Measurements from ENCODE around the gene TXN. TPM values are rescaled to one million over a fixed set of nuclear protein-coding genes. Genes with fewer than 3 reads are reported as not detected.
"Not testable (repeated sequence)": the region's sequence is repeated elsewhere in the genome, so short reads cannot be mapped to it uniquely, and the experiment has no call there.

TXN gene
- total RNA-seq, 1 experiment from 2014 or later: 280 TPM

GRCh38 chr9:110206389-110206788 is 49.9 kb downstream of the TXN start:
- Histone ChIP-seq H2AK5ac (ENCODE audit: insufficient read length, low read length) (no peak overlapping the region), H3K23me2 (ENCODE audit: insufficient read length, low read depth, low read length, poor library complexity, severe bottlenecking) (no peaks in the 10 kb centered on the region), H2BK12ac (ENCODE audit: insufficient read length, low read depth, low read length) (no peak overlapping the region), H2BK20ac (ENCODE audit: low read depth, low read length, poor library complexity, severe bottlenecking) (no peak overlapping the region), H3K9ac (ENCODE audit: extremely low read depth, insufficient read length, low read length) (no peak overlapping the region), H4K5ac (ENCODE audit: insufficient read length, low read depth, low read length) (no peak overlapping the region), H3K14ac (ENCODE audit: insufficient read depth, low read length) (no peak overlapping the region), H4K20me1 (ENCODE audit: control insufficient read depth, insufficient read depth, insufficient read length) (no peaks in the 10 kb centered on the region), H2AFZ (ENCODE audit: low read length) (no peak overlapping the region), H2BK15ac (ENCODE audit: low read depth, low read length) (no peak overlapping the region), H3T11ph (ENCODE audit: low read length) (no peak overlapping the region), H3K18ac (ENCODE audit: insufficient read length, low read depth, low read length) (no peak overlapping the region), H2BK120ac (ENCODE audit: low read depth, low read length, poor library complexity, severe bottlenecking) (no peak overlapping the region), H3K4ac (ENCODE audit: low read depth, low read length) (no peak overlapping the region), H3K79me1 (ENCODE audit: insufficient read depth, low read depth, low read length, poor library complexity, severe bottlenecking) (no peaks in the 10 kb centered on the region), H2BK5ac (ENCODE audit: insufficient read length, low read length) (no peak overlapping the region), H3K23ac (ENCODE audit: insufficient read length, low read depth, low read length) (no peak overlapping the region), H3K79me2 (ENCODE audit: insufficient read depth, low read length) (no peaks in the 10 kb centered on the region), H3K27ac (ENCODE audit: insufficient read length, low read depth, low read length) (no peak overlapping the region), H3K27me3 (ENCODE audit: insufficient read depth, low read length) (no peaks in the 10 kb centered on the region), H3K4me1 (ENCODE audit: insufficient read depth, low read length) (no peaks in the 10 kb centered on the region), H3K9me3 (ENCODE audit: control insufficient read depth, low read depth, low read length) (no peaks in the 10 kb centered on the region), H3K56ac (ENCODE audit: insufficient read length, low read depth, low read length) (no peak overlapping the region), H4K8ac (replicated peaks; ENCODE audit: insufficient read length, low read depth, low read length) (no peak overlapping the region), H4K91ac (ENCODE audit: insufficient read length, low read depth, low read length) (no peak overlapping the region), H3K4me2 (ENCODE audit: insufficient read depth, insufficient read length, low read length) (no peak overlapping the region)
- Mint-ChIP-seq H3K4me1 (peaks cover 0 to 2% of the 10 kb centered on the region in 2 experiments; a peak in 1 of 4 replicates), H3K9me3 (peaks cover 1 to 3% of the 10 kb centered on the region in 2 experiments; a peak in 4 of 5 replicates), H3K27me3 (ENCODE audit: low read depth) (peaks cover 4% of the 10 kb centered on the region), H3K36me3 (ENCODE audit: insufficient read depth in 1 of 3, low read depth in 3 of 3) (peaks cover 0 to 5% (median 2%) of the 10 kb centered on the region in 3 experiments; a peak in 2 of 7 replicates), H3K27ac (no peak overlapping the region), H3K4me3 (no peak overlapping the region)
- DNase-seq: no peak
- WGBS (ENCODE audit: extremely low coverage, insufficient read length, low lambda C conversion rate): no CpG with 5 or more reads among the region's 1 CpG
- TF ChIP-seq, protein P1, sequence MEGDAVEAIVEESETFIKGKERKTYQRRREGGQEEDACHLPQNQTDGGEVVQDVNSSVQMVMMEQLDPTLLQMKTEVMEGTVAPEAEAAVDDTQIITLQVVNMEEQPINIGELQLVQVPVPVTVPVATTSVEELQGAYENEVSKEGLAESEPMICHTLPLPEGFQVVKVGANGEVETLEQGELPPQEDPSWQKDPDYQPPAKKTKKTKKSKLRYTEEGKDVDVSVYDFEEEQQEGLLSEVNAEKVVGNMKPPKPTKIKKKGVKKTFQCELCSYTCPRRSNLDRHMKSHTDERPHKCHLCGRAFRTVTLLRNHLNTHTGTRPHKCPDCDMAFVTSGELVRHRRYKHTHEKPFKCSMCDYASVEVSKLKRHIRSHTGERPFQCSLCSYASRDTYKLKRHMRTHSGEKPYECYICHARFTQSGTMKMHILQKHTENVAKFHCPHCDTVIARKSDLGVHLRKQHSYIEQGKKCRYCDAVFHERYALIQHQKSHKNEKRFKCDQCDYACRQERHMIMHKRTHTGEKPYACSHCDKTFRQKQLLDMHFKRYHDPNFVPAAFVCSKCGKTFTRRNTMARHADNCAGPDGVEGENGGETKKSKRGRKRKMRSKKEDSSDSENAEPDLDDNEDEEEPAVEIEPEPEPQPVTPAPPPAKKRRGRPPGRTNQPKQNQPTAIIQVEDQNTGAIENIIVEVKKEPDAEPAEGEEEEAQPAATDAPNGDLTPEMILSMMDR (conservative IDR thresholded peaks at IDR 0.05): no peak

GRCh38 chr9:110205612-110206011 is 50.7 kb downstream of the TXN start:
- not testable (repeated sequence) for H3K27me3 Mint-ChIP-seq (ENCODE audit: low read depth); H3K9me3 Mint-ChIP-seq; H4K91ac ChIP-seq (ENCODE audit: insufficient read length, low read depth, low read length)

More at GRCh38 chr9:110205612-110206011, 50.7 kb downstream of the TXN start:
- H3T11ph ChIP-seq (ENCODE audit: low read length); H4K5ac ChIP-seq (ENCODE audit: insufficient read length, low read depth, low read length); DNase-seq; H4K8ac ChIP-seq (replicated peaks; ENCODE audit: insufficient read length, low read depth, low read length); H3K79me1 ChIP-seq (ENCODE audit: insufficient read depth, low read depth, low read length, poor library complexity, severe bottlenecking); H3K4me2 ChIP-seq (ENCODE audit: insufficient read depth, insufficient read length, low read length); H2AK5ac ChIP-seq (ENCODE audit: insufficient read length, low read length); H2BK15ac ChIP-seq (ENCODE audit: low read depth, low read length); H2BK12ac ChIP-seq (ENCODE audit: insufficient read length, low read depth, low read length); H3K36me3 Mint-ChIP-seq (ENCODE audit: insufficient read depth in 1 of 3, low read depth in 3 of 3); H3K23me2 ChIP-seq (ENCODE audit: insufficient read length, low read depth, low read length, poor library complexity, severe bottlenecking); H3K4me1 Mint-ChIP-seq; H3K9ac ChIP-seq (ENCODE audit: extremely low read depth, insufficient read length, low read length); H3K9me3 ChIP-seq (ENCODE audit: control insufficient read depth, low read depth, low read length); H3K56ac ChIP-seq (ENCODE audit: insufficient read length, low read depth, low read length); H3K4me3 Mint-ChIP-seq; H3K14ac ChIP-seq (ENCODE audit: insufficient read depth, low read length); H3K27ac ChIP-seq (ENCODE audit: insufficient read length, low read depth, low read length); H4K20me1 ChIP-seq (ENCODE audit: control insufficient read depth, insufficient read depth, insufficient read length); H2BK5ac ChIP-seq (ENCODE audit: insufficient read length, low read length); H3K27ac Mint-ChIP-seq; H3K23ac ChIP-seq (ENCODE audit: insufficient read length, low read depth, low read length); H3K79me2 ChIP-seq (ENCODE audit: insufficient read depth, low read length); H3K18ac ChIP-seq (ENCODE audit: insufficient read length, low read depth, low read length); H2AFZ ChIP-seq (ENCODE audit: low read length); H3K4me1 ChIP-seq (ENCODE audit: insufficient read depth, low read length); H2BK20ac ChIP-seq (ENCODE audit: low read depth, low read length, poor library complexity, severe bottlenecking); H2BK120ac ChIP-seq (ENCODE audit: low read depth, low read length, poor library complexity, severe bottlenecking); H3K4ac ChIP-seq (ENCODE audit: low read depth, low read length); H3K27me3 ChIP-seq (ENCODE audit: insufficient read depth, low read length): not testable (repeated sequence)
- WGBS (ENCODE audit: extremely low coverage, insufficient read length, low lambda C conversion rate): no CpG with 5 or more reads among the region's 5 CpGs

All from H9 (cell line).